22Rv1 (cell line): Measurements from ENCODE around the gene MRPS33.

Source experiments
- H3K27ac ChIP-seq: fragments of 450-650 bp; 2 replicates; pipeline ENCODE4 v1.5.1; 2017
- ZFX ChIP-seq: fragments of 450-650 bp; IDR thresholded peaks from 2 replicates; pipeline ENCODE4 v1.6.1; 2017; ENCODE audit warnings: antibody characterized with exemption, borderline replicate concordance
- TF ChIP-seq, protein P1 (sequence below): fragments of 450-650 bp; IDR thresholded peaks from 2 replicates; pipeline ENCODE4 v1.5.1; 2017; ENCODE audit warnings: mild to moderate bottlenecking

The MRPS33 gene

DNA sequence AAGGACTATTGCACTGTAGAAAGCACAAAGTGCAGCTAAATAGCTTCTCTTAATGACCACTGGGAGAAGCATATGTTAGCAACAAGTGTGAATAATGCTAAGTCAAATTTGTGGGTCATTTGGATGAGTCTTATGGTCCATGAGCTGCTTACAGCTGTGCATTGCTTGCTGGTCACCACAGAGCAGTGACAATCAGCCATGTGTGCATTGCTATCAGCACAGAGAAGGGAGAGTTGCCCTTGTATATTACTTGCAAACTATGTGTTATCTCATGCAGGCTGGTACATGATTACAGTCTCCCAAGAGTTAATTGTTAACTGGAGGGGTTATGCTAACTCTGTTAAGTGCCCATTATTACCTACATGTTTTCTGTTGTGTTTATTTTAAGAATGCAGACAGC, 25.7 kb downstream of the MRPS33 start:
- no peak for TF ChIP-seq ZFX
- TF ChIP-seq, protein P1, sequence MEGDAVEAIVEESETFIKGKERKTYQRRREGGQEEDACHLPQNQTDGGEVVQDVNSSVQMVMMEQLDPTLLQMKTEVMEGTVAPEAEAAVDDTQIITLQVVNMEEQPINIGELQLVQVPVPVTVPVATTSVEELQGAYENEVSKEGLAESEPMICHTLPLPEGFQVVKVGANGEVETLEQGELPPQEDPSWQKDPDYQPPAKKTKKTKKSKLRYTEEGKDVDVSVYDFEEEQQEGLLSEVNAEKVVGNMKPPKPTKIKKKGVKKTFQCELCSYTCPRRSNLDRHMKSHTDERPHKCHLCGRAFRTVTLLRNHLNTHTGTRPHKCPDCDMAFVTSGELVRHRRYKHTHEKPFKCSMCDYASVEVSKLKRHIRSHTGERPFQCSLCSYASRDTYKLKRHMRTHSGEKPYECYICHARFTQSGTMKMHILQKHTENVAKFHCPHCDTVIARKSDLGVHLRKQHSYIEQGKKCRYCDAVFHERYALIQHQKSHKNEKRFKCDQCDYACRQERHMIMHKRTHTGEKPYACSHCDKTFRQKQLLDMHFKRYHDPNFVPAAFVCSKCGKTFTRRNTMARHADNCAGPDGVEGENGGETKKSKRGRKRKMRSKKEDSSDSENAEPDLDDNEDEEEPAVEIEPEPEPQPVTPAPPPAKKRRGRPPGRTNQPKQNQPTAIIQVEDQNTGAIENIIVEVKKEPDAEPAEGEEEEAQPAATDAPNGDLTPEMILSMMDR, result peak; percentile 10; the same call in 1 of the 2 replicates
- H3K27ac ChIP-seq, result peak overlapping the region; percentile 6; the same call in 1 of the 2 replicates

DNA sequence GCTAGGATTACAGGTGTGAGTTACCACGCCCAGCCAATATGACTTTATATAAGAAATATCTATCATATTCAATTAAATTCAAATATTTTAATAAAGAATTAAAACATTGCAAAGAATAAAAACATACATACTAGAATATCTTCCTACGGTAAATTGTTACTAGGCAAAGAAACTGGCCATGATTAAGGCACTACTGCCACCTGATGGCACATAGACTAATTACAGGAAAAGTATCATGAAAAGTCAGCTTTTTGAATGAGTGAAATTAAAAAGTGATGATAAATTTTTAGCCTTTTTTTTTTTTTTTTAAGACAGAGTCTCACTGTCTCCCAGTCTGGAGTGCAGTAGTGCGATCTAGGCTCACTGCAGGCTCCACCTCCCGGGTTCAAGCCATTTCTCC, 30.9 kb downstream of the MRPS33 start:
- no peak for TF ChIP-seq ZFX
- TF ChIP-seq, protein P1, result peak; percentile 79
- peak overlapping the region; percentile 51 for H3K27ac ChIP-seq

GRCh38 chr7:140982508-140982907, 32.2 kb downstream of the MRPS33 start:
- peak overlapping the region; percentile 51 for H3K27ac ChIP-seq

GRCh38 chr7:140981951-140982350, 32.8 kb downstream of the MRPS33 start:
- TF ChIP-seq ZFX, result no peak
- TF ChIP-seq, protein P1, result no peak
- H3K27ac ChIP-seq, result peak overlapping the region; percentile 51

More at GRCh38 chr7:140982508-140982907, 32.2 kb downstream of the MRPS33 start:
- no peak for TF ChIP-seq ZFX
- TF ChIP-seq, protein P1, result no peak

GRCh38 chr7:140977741-140978140, 37.0 kb downstream of the MRPS33 start:
- TF ChIP-seq, protein P1, result no peak
- no peak for TF ChIP-seq ZFX
- H3K27ac ChIP-seq, result peak overlapping the region; percentile 79

- H3K27ac ChIP-seq, result peak overlapping the region; percentile 13; the same call in 1 of the 2 replicates
- no peak for TF ChIP-seq ZFX
- TF ChIP-seq, protein P1, result no peak
Observed at GRCh38 chr7:140972876-140973829, 41.6 kb downstream of the MRPS33 start.

- TF ChIP-seq ZFX, result no peak
- TF ChIP-seq, protein P1, result no peak
- no peak overlapping the region for H3K27ac ChIP-seq
Observed at GRCh38 chr7:140972344-140972743, 42.4 kb downstream of the MRPS33 start.
